Calu3 (cell line): Measurements from ENCODE around the gene TUBGCP2. TPM values are rescaled to one million over a fixed set of nuclear protein-coding genes. Genes with fewer than 3 reads are reported as not detected.

Source experiments
- BruUV-seq: library from RNA; stranded (reverse); fragments of 400-500 nt; replicated peaks from 2 replicates; lab custom pipeline; 2021; lab: Mats Ljungman, UMichigan
- CTCF ChIA-PET: fragments of 300-600 bp; sonication (Branson Sonifier 250); formaldehyde crosslinking; loops from one replicate; lab custom pipeline; 2022; ENCODE audit warnings: antibody characterized with exemption; lab: Charles Lee
- DNase-seq: peaks from one replicate; pipeline ENCODE4 v3.0.0; 2022
- H3K27ac Mint-ChIP-seq: one replicate; pipeline ENCODE4 v1.8.0; 2022; ENCODE audit warnings: mixed read lengths; ENCODE audit not compliant: unreplicated experiment
- H3K27me3 Mint-ChIP-seq: one replicate; pipeline ENCODE4 v1.8.0; 2022; ENCODE audit warnings: mixed read lengths; ENCODE audit not compliant: unreplicated experiment
- H3K36me3 Mint-ChIP-seq: one replicate; pipeline ENCODE4 v1.8.0; 2022; ENCODE audit warnings: mild to moderate bottlenecking, moderate library complexity, mixed read lengths; ENCODE audit not compliant: insufficient read depth, unreplicated experiment
- H3K4me1 Mint-ChIP-seq: one replicate; pipeline ENCODE4 v1.8.0; 2022; ENCODE audit warnings: mild to moderate bottlenecking, low read depth, mixed read lengths; ENCODE audit not compliant: unreplicated experiment
- H3K4me3 Mint-ChIP-seq: one replicate; pipeline ENCODE4 v1.8.0; 2022; ENCODE audit warnings: mild to moderate bottlenecking, low read depth, moderate library complexity, mixed read lengths; ENCODE audit not compliant: unreplicated experiment
- H3K9me3 Mint-ChIP-seq: one replicate; pipeline ENCODE4 v1.8.0; 2022; ENCODE audit warnings: low read depth, mixed read lengths; ENCODE audit not compliant: unreplicated experiment
- CTCF ChIP-seq: fragments of 200-600 bp; IDR thresholded peaks from one replicate; pipeline ENCODE4 v1.8.0; 2022; ENCODE audit warnings: antibody characterized with exemption; ENCODE audit not compliant: unreplicated experiment
- intact Hi-C: fragments of 100-400 bp; cut with micrococcal nuclease; formaldehyde crosslinking; loops from one replicate; pipeline ENCODE4 v1.10.0; 2022; ENCODE audit not compliant: unreplicated experiment
- total RNA-seq: library from RNA; stranded (reverse); gene quantifications from 2 replicates; pipeline ENCODE4 v1.2.3, GENCODE V29; 2022

TUBGCP2 gene
- total RNA-seq, 1 experiment from 2014 or later: 47.2 TPM

- BruUV-seq: no TSS peak
Measured at GRCh38 chr10:133277277-133277992, 31.2 kb downstream of the TUBGCP2 start.

GRCh38 chr10:133276435-133277201, 32.1 kb downstream of the TUBGCP2 start, which contains the start of gene ADAM8:
TSS of gene ADAM8 (minus strand) at chr10:133276868. CDS start at chr10:133276817, 51 bp downstream.
- Mint-ChIP-seq H3K4me1 (peaks cover 10% of the 10 kb centered on the region), H3K36me3 (peaks cover 34% of the 10 kb centered on the region), H3K9me3 (no peaks in the 10 kb centered on the region), H3K27me3 (no peaks in the 10 kb centered on the region), H3K27ac (no peak within 1 kb of the TSS), H3K4me3 (peak within 1 kb of the TSS; percentile 64)
- CTCF ChIA-PET: interaction anchor here (2.1 kb wide), 1 partner anchor 19 kb away, joined by 7 read pairs; no protein-coding TSS in a partner anchor
- TF ChIP-seq CTCF: no peak
- BruUV-seq: no TSS peak
- DNase-seq: peak; percentile 74
- intact Hi-C loops: no loop called here

More at GRCh38 chr10:133277277-133277992, 31.2 kb downstream of the TUBGCP2 start:
- no peak for DNase-seq
- Mint-ChIP-seq H3K27me3 (no peaks in the 10 kb centered on the region), H3K9me3 (no peaks in the 10 kb centered on the region), H3K4me1 (peaks cover 10% of the 10 kb centered on the region), H3K27ac (no peak overlapping the region), H3K36me3 (peaks cover 29% of the 10 kb centered on the region), H3K4me3 (no peak overlapping the region)
- intact Hi-C loops: no loop called here
- no peak for TF ChIP-seq CTCF
- CTCF ChIA-PET: no interaction called here

GRCh38 chr10:133276100-133276434, 32.6 kb downstream of the TUBGCP2 start:
- CTCF ChIA-PET: interaction anchor here (2.1 kb wide), 1 partner anchor 19 kb away, joined by 7 read pairs; no protein-coding TSS in a partner anchor
- Mint-ChIP-seq H3K9me3 (no peaks in the 10 kb centered on the region), H3K4me1 (peaks cover 10% of the 10 kb centered on the region), H3K4me3 (peak overlapping the region; percentile 64), H3K27ac (no peak overlapping the region), H3K36me3 (peaks cover 34% of the 10 kb centered on the region), H3K27me3 (no peaks in the 10 kb centered on the region)
- no peak for DNase-seq
- intact Hi-C loops: no loop called here
- no peak for TF ChIP-seq CTCF
- BruUV-seq: no TSS peak

- intact Hi-C loops: no loop called here
- TSS peak; percentile 76 for BruUV-seq
Measured at GRCh38 chr10:133275684-133276092, 33.0 kb downstream of the TUBGCP2 start.

More at GRCh38 chr10:133275684-133276092, 33.0 kb downstream of the TUBGCP2 start:
- CTCF ChIA-PET: interaction anchor here (2.1 kb wide), 1 partner anchor 18 kb away, joined by 7 read pairs; no protein-coding TSS in a partner anchor
- H3K27me3 Mint-ChIP-seq: no peaks in the 10 kb centered on the region
- H3K27ac Mint-ChIP-seq: no peak overlapping the region
- H3K4me3 Mint-ChIP-seq: peak overlapping the region; percentile 64
- TF ChIP-seq CTCF: no peak
- peak; percentile 53 for DNase-seq
- no peaks in the 10 kb centered on the region for H3K9me3 Mint-ChIP-seq
- peaks cover 34% of the 10 kb centered on the region for H3K36me3 Mint-ChIP-seq
- H3K4me1 Mint-ChIP-seq: peaks cover 10% of the 10 kb centered on the region
